GM10248 (cell line): ENCODE measurements around the gene RASSF3.
"Not testable (repeated sequence)": the region's sequence is repeated elsewhere in the genome, so short reads cannot be mapped to it uniquely, and the experiment has no call there.

Source experiments
- CTCF ChIA-PET: fragments of 300-600 bp; sonication (Branson Sonifier 250); formaldehyde crosslinking; extraction: SDS; loops from one replicate; lab custom pipeline; 2021; ENCODE audit warnings: antibody characterized with exemption; lab: Yijun Ruan, JAX
- POLR2A ChIA-PET: fragments of 350-650 bp; sonication (Branson Sonifier 250); formaldehyde crosslinking; extraction: SDS; loops from one replicate; lab custom pipeline; 2020; ENCODE audit warnings: antibody characterized with exemption; lab: Yijun Ruan, JAX
- DNase-seq: peaks from one replicate; pipeline ENCODE4 v3.0.0; 2012; ENCODE audit errors: extremely low spot score
- CTCF ChIP-seq: IDR thresholded peaks from 2 replicates; pipeline ENCODE4 v1.5.1; 2012; ENCODE audit warnings: mild to moderate bottlenecking, low read depth; ENCODE audit errors: extremely low read depth, missing control alignments, control extremely low read depth

RASSF3 gene

GRCh38 chr12:64625243-64626077 lies 15.2 kb downstream of the RASSF3 start:
- peak; percentile 6 for TF ChIP-seq CTCF
- peak; percentile 49 for DNase-seq
- ChIA-PET POLR2A (interaction anchor here (0.8 to 1.4 kb wide), 3 partner anchors 9 to 40 kb away, joined by 3 to 5 read pairs (median 5); no protein-coding TSS in a partner anchor), CTCF (interaction anchor here (1.0 to 1.5 kb wide), 3 partner anchors 9 to 40 kb away, joined by 3 to 5 read pairs (median 4); no protein-coding TSS in a partner anchor)

GRCh38 chr12:64626588-64626987 lies 16.3 kb downstream of the RASSF3 start:
- DNase-seq, result not testable (repeated sequence)
- CTCF ChIA-PET, result interaction anchor here (0.7 to 1.7 kb wide), 10 partner anchors 10 to 43 kb away, joined by 3 to 6 read pairs (median 4); no protein-coding TSS in a partner anchor
- POLR2A ChIA-PET, result interaction anchor here (0.8 to 1.2 kb wide), 2 partner anchors 16 to 41 kb away, joined by 4 read pairs; no protein-coding TSS in a partner anchor

GRCh38 chr12:64627771-64628170 lies 17.5 kb downstream of the RASSF3 start:
- CTCF ChIA-PET, result interaction anchor here (1.0 to 1.7 kb wide), 7 partner anchors 11 to 78 kb away, joined by 3 to 6 read pairs (median 4); no protein-coding TSS in a partner anchor
- DNase-seq, result no peak
- TF ChIP-seq CTCF, result no peak
- POLR2A ChIA-PET, result interaction anchor here (0.8 to 1.2 kb wide), 2 partner anchors 17 to 40 kb away, joined by 4 read pairs; no protein-coding TSS in a partner anchor

- no peak for TF ChIP-seq CTCF
- DNase-seq, result no peak
- POLR2A ChIA-PET, result no interaction called here
- CTCF ChIA-PET, result no interaction called here
These were observed 20.9 kb downstream of the RASSF3 start for GRCh38 chr12:64631197-64631596.

GRCh38 chr12:64633011-64633939 lies 23.0 kb downstream of the RASSF3 start:
- no peak for DNase-seq
- POLR2A ChIA-PET, result interaction anchor here (0.7 kb wide), 1 partner anchor 11 kb away, joined by 3 read pairs; no protein-coding TSS in a partner anchor
- CTCF ChIA-PET, result interaction anchor here (0.9 to 2.0 kb wide), 6 partner anchors 8 to 64 kb away, joined by 3 to 7 read pairs (median 3); no protein-coding TSS in a partner anchor
- TF ChIP-seq CTCF, result no peak

- CTCF ChIA-PET, result interaction anchor here (0.9 to 2.0 kb wide), 5 partner anchors 8 to 25 kb away, joined by 3 to 7 read pairs (median 3); no protein-coding TSS in a partner anchor
- no peak for DNase-seq
- no peak for TF ChIP-seq CTCF
- POLR2A ChIA-PET, result interaction anchor here (0.6 to 0.7 kb wide), 2 partner anchors 10 to 39 kb away, joined by 3 read pairs; no protein-coding TSS in a partner anchor
These were observed 23.6 kb downstream of the RASSF3 start for GRCh38 chr12:64633940-64634337.
